Measurements from ENCODE around the gene TSPAN19. TPM values are rescaled to one million over a fixed set of nuclear protein-coding genes. Genes with fewer than 3 reads are reported as not detected.

The TSPAN19 gene
- total and polyA plus RNA-seq, 2 of the 8 experiments (the other 6 are each of a cell fraction or from before 2014, with no cell fraction given): 0.09 TPM; not detected in 1

GRCh38 chr12:84994426-84994825 is 41.7 kb downstream of the TSPAN19 start (continued):
- TF ChIP-seq CHD7 (IDR thresholded peaks at IDR 0.05; ENCODE audit: insufficient replicate concordance, low read length) (no peak), CEBPB (IDR thresholded peaks at IDR 0.05; ENCODE audit: low read depth, low read length) (no peak), POLR2A (IDR thresholded peaks at IDR 0.05; ENCODE audit: control extremely low read depth in 1 of 2, low read depth in 2 of 2, low read length in 2 of 2) (no peak), CHD2 (IDR thresholded peaks at IDR 0.05; ENCODE audit: low read length) (no peak), KDM5A (IDR thresholded peaks at IDR 0.05; ENCODE audit: low read length) (no peak), SAP30 (IDR thresholded peaks at IDR 0.05; ENCODE audit: insufficient read depth, insufficient replicate concordance, low read length) (no peak), SP2 (IDR thresholded peaks at IDR 0.05; ENCODE audit: low read length) (no peak), RBBP5 (IDR thresholded peaks at IDR 0.05; ENCODE audit: borderline replicate concordance, low read depth, low read length) (no peak), POLR2AphosphoS5 (IDR thresholded peaks at IDR 0.05; ENCODE audit: low read depth, low read length) (no peak), SP4 (IDR thresholded peaks at IDR 0.05; ENCODE audit: low read length) (no peak), EP300 (IDR thresholded peaks at IDR 0.05; ENCODE audit: borderline replicate concordance in 1 of 2, low read depth in 2 of 2, low read length in 2 of 2) (no peak), ATF3 (IDR thresholded peaks at IDR 0.05; ENCODE audit: insufficient read depth, low read depth, low read length) (no peak)

All from H1 (cell line).